GM12875 (cell line): Measurements from ENCODE around the gene SOX5.
"Not testable (repeated sequence)": the region's sequence is repeated elsewhere in the genome, so short reads cannot be mapped to it uniquely, and the experiment has no call there.

Source experiments
- H3K4me3 ChIP-seq: one replicate; pipeline ENCODE4 v1.5.1; 2011; ENCODE audit warnings: low read depth, low read length, control low read depth
- TF ChIP-seq, protein P1 (sequence below): IDR thresholded peaks from 2 replicates; pipeline ENCODE4 v1.5.1; 2011; ENCODE audit warnings: low read depth, mild to moderate bottlenecking, control low read depth, inconsistent platforms, low read length, moderate library complexity, borderline replicate concordance; ENCODE audit not compliant: insufficient read depth

The SOX5 gene

GRCh38 chr12:23731035-23731434 is 218.4 kb downstream of the SOX5 start:
- no peak overlapping the region for H3K4me3 ChIP-seq
- TF ChIP-seq, protein P1, sequence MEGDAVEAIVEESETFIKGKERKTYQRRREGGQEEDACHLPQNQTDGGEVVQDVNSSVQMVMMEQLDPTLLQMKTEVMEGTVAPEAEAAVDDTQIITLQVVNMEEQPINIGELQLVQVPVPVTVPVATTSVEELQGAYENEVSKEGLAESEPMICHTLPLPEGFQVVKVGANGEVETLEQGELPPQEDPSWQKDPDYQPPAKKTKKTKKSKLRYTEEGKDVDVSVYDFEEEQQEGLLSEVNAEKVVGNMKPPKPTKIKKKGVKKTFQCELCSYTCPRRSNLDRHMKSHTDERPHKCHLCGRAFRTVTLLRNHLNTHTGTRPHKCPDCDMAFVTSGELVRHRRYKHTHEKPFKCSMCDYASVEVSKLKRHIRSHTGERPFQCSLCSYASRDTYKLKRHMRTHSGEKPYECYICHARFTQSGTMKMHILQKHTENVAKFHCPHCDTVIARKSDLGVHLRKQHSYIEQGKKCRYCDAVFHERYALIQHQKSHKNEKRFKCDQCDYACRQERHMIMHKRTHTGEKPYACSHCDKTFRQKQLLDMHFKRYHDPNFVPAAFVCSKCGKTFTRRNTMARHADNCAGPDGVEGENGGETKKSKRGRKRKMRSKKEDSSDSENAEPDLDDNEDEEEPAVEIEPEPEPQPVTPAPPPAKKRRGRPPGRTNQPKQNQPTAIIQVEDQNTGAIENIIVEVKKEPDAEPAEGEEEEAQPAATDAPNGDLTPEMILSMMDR, result no peak

GRCh38 chr12:23729359-23729758 is 220.1 kb downstream of the SOX5 start:
- H3K4me3 ChIP-seq, result no peak overlapping the region
- TF ChIP-seq, protein P1, result no peak

- no peak overlapping the region for H3K4me3 ChIP-seq
- TF ChIP-seq, protein P1, result no peak
Measured at GRCh38 chr12:23726646-23727045, 222.8 kb downstream of the SOX5 start.

DNA sequence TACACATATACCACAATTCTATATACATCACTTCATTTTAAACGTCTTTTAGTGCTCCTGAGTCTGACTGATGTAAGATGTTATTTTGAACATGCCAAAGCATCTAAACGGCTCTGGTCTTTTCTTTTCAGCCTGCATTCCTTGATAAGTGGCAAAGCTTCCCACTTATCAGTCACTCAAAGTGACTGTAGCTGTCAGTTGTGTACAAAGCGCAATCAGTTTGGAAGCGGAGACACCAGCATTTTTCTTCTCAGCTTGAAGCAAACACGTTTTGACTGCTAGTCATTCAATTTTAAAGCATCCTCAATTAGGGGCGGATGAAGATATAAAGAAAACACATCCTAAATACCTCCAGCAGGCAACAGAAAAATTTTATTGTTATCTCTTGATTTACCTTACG is 226.8 kb downstream of the SOX5 start:
- H3K4me3 ChIP-seq, result no peak overlapping the region
- TF ChIP-seq, protein P1, result no peak

GRCh38 chr12:23721268-23721667 is 228.2 kb downstream of the SOX5 start:
- TF ChIP-seq, protein P1, result no peak

DNA sequence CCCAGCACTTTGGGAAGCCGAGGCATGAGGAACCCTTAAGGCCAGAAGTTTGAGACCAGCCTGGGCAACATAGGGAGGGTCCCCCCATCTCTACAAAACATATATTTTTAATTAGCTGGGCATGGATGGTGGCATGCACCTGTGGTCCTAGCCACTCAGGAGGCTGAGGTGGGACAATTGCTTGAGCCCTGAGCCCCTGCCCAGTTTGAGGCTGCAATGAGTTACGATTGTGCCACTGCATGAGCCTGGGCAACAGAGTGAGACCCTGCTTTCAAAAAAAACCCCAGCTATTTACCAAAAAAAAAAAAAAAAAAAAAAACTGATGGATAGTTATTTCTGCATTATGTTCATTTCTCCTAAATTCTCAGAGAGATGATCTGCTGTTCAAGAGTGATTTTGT is 230.0 kb downstream of the SOX5 start:
- H3K4me3 ChIP-seq, result no peak overlapping the region
- TF ChIP-seq, protein P1, result no peak

More at GRCh38 chr12:23721268-23721667, 228.2 kb downstream of the SOX5 start:
- no peak overlapping the region for H3K4me3 ChIP-seq

GRCh38 chr12:23710361-23710760 is 239.1 kb downstream of the SOX5 start:
- not testable (repeated sequence) for H3K4me3 ChIP-seq
